ENCODE measurements around the gene KLRF1.
"Not testable (repeated sequence)": the region's sequence is repeated elsewhere in the genome, so short reads cannot be mapped to it uniquely, and the experiment has no call there.

KLRF1 gene

DNA sequence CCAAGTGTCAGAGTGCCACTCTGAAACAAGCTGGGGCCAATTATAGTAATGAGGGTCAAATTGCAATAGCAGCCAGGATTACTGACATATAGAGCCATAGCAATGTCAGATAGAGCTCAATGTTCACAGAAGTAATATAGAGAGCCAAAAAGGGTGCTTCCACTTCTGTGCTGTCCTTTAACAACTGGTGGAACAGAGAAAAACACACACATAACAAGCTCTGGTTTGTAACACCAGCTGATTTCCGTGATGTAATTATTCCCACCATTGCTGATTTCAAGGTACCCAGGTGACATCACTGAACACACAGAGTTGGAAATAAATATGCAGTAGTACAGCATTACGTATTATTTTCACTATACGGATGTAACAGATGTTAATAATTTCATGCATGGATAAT, 44.9 kb downstream of the KLRF1 start:
- no peak for DNase-seq

DNA sequence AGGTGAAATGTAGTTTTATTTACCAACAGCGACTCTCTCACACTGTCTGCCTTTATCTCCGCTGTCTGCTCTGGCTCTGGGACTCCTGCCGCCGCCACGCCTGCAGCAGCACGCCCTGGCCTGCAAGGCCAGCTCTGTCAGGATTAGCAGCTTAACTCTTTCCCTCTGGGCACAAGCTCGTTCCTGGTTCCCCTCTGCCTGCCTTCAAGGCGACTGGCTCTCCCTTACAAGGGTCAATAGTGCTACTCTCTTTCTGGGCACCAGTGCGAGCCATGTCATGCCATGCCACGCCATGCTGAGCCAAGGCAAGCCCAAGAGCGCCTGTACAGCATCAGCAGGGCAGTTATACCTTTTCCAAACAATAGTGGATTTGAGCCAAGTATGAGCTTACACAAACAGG, 45.5 kb downstream of the KLRF1 start:
- no peak for DNase-seq

DNA sequence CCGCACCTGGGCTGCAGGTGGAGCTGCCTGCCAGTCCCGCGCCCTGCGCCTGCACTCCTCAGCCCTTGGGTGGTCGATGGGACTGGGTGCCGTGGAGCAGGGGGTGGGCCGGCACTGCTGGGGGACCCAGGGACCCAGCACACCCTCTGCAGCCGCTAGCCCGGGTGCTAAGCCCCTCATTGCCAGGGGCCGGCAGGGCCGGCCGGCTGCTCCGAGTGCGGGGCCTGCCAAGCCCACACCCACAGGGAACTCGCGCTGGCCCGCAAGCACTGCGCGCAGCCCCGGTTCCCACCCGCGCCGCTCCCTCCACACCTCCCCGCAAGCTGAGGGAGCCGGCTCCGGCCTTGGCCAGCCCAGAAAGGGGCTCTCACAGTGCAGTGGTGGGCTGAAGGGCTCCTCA, 48.8 kb downstream of the KLRF1 start:
- not testable (repeated sequence) for DNase-seq

- DNase-seq, result no peak
Measured at GRCh38 chr12:9880532-9881078, 53.3 kb downstream of the KLRF1 start.

DNA sequence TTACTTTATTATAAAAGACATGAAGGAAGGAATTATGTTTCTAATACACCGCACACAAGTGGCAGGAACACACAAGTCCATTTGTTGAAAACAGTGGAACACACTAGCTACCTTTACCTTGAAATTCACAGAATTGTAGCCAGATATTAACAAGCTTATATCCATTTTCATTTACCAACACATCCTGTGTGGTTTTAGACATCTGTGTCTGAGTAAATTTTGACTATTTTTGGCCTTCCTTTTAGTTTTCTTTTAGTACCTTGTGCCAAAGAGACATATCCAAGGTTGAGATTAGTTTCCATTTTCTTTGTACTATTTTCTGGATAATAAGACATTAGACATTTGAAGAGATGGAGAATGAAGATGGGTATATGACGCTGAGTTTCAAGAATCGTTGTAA, 54.0 kb downstream of the KLRF1 start, which contains the start of gene KLRF2:
Gene KLRF2 (plus strand): TSS at position 244 of the 400 bp plus-strand sequence. CDS start 107 bp downstream, at position 351.
- no peak for DNase-seq

DNA sequence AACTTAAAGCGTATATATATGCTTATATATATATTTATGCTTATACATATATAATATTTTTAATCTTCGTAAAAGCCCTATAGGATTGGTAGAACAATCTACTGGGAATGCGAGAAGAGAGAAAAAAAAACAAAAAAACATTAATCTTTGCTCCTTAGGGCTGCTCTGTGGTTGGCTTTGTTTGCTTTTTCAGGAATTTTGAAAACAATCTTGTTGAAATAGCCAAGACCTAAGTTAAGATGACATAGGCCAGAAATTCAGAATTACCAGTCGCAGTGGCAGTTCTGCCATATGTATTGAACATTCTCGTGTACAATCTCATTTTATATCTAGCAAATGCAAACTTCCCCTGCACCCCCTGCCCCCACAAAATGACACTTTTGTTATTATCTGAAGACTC, 54.7 kb downstream of the KLRF1 start:
- DNase-seq, result no peak

DNA sequence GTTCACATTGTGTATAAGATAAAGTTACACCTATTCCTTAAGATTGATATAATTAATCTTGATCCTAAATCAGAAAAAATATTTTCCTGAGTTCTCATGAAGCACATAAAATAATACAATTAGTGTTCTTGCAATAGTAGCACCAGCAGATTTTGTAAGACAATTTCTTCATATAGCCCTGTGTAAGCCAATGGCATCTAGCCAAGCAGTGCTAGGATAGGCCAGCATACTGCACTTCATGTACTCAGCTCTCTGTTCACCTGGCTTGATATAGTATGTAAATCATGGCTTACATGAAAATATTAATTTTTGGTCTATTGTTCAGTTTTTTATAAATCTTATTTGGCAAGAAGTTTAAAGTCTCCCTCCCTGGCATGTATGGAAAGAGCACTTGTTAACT, 55.9 kb downstream of the KLRF1 start:
- DNase-seq, result no peak

- no peak for DNase-seq
Measured at GRCh38 chr12:9888665-9889273, 61.5 kb downstream of the KLRF1 start.
